Stimulated activated CD4-positive, alpha-beta T cell treated with anti-CD3 and anti-CD28 coated beads, Interleukin-1b, Interleukin-23, amount 100 ng/mL, for 1 hour (primary cell): ENCODE data around the gene CENPX.

Experiments
- DNase-seq, 2 donors: peaks; one replicate each; pipeline ENCODE4 v3.0.0-alpha.2; 2020; ENCODE audit warnings: low read depth in 2 of 2

The CENPX gene

GRCh38 chr17:82012261-82012639 is 10.4 kb downstream of the CENPX start:
- DNase-seq, result no peak

GRCh38 chr17:82011617-82012187 is 11.0 kb downstream of the CENPX start:
- DNase-seq, result no peak

GRCh38 chr17:82010575-82011525 is 11.8 kb downstream of the CENPX start:
- DNase-seq, result no peak

GRCh38 chr17:82009413-82009812 is 13.3 kb downstream of the CENPX start:
- no peak for DNase-seq

GRCh38 chr17:82008941-82009405 is 13.7 kb downstream of the CENPX start:
- DNase-seq, result no peak

- DNase-seq, result no peak
These were observed 14.3 kb downstream of the CENPX start for GRCh38 chr17:82008258-82008940.

- no peak for DNase-seq
These were observed 15.0 kb downstream of the CENPX start for GRCh38 chr17:82007495-82008257.

- no peak for DNase-seq
These were observed 15.5 kb downstream of the CENPX start for GRCh38 chr17:82007228-82007494.

- DNase-seq, result no peak
These were observed 16.0 kb downstream of the CENPX start for GRCh38 chr17:82006468-82007227.

- DNase-seq, result no peak
These were observed 16.9 kb downstream of the CENPX start for GRCh38 chr17:82005701-82006348.

- DNase-seq, result no peak
These were observed 17.9 kb downstream of the CENPX start for GRCh38 chr17:82004517-82005455.

- no peak for DNase-seq
These were observed 19.0 kb downstream of the CENPX start for GRCh38 chr17:82003411-82004381.

- no peak for DNase-seq
These were observed 21.1 kb downstream of the CENPX start for GRCh38 chr17:82001571-82002056.

- DNase-seq, result no peak
These were observed 21.7 kb downstream of the CENPX start for GRCh38 chr17:82000803-82001570.

GRCh38 chr17:81999976-82000802 is 22.5 kb downstream of the CENPX start:
- DNase-seq, result no peak

- DNase-seq, result no peak
These were observed 23.1 kb downstream of the CENPX start for GRCh38 chr17:81999587-81999975.
